Tibial nerve (tissue), 4 donors: Measurements from ENCODE around the gene HPS4.

Experiments
- EP300 ChIP-seq, 2 donors: sonication (generic); formaldehyde crosslinking; IDR thresholded peaks; one replicate each; pipeline ENCODE4 v1.6.1; 2017; ENCODE audit warnings: antibody characterized with exemption in 2 of 2, mild to moderate bottlenecking in 1 of 2
- POLR2A ChIP-seq, 2 donors: fragments of 450-650 bp; IDR thresholded peaks; one replicate each; pipeline ENCODE4 v1.6.1; 2017; ENCODE audit warnings: antibody characterized with exemption in 2 of 2, mild to moderate bottlenecking in 2 of 2, moderate library complexity in 2 of 2
- TF ChIP-seq, protein P1 (sequence below), 5 experiments: fragments of 200-600 bp in 3 of 5; fragments of 450-650 bp in 2 of 5; sonication (generic) in 3 of 5; IDR thresholded peaks; one replicate each; pipeline ENCODE4 v1.5.1; 2016 to 2019; ENCODE audit warnings: antibody characterized with exemption in 5 of 5, mild to moderate bottlenecking in 3 of 5, moderate library complexity in 2 of 5

DNA sequence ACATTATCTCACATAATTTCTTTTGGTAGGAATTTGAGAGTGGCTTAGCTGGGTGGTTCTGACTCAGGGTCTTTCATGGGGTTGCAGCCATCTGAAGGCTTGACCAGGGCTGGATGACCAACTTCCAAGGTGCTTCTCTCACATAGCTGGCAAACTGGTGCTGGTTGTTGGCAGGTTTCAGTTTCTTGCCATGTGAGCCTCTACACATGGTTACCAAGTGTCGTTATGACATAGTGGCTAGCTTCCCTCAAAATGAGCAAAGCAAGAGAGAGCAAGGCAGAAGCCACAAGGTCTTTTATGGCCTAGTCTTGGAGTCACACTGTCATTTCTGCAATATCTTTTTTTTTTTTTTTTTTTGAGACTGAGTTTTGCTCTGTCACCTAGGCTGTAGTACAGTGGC is 32.9 kb upstream of the HPS4 start:
- TF ChIP-seq, protein P1, sequence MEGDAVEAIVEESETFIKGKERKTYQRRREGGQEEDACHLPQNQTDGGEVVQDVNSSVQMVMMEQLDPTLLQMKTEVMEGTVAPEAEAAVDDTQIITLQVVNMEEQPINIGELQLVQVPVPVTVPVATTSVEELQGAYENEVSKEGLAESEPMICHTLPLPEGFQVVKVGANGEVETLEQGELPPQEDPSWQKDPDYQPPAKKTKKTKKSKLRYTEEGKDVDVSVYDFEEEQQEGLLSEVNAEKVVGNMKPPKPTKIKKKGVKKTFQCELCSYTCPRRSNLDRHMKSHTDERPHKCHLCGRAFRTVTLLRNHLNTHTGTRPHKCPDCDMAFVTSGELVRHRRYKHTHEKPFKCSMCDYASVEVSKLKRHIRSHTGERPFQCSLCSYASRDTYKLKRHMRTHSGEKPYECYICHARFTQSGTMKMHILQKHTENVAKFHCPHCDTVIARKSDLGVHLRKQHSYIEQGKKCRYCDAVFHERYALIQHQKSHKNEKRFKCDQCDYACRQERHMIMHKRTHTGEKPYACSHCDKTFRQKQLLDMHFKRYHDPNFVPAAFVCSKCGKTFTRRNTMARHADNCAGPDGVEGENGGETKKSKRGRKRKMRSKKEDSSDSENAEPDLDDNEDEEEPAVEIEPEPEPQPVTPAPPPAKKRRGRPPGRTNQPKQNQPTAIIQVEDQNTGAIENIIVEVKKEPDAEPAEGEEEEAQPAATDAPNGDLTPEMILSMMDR (IDR thresholded peaks at IDR 0.05) = no peak
- TF ChIP-seq POLR2A (IDR thresholded peaks at IDR 0.05) (no peak), EP300 (IDR thresholded peaks at IDR 0.05) (no peak)
